ENCODE measurements around the gene MCRIP2.
A peak's percentile ranks its signal among the peaks of the same experiment; 100 is the strongest.

The MCRIP2 gene

DNA sequence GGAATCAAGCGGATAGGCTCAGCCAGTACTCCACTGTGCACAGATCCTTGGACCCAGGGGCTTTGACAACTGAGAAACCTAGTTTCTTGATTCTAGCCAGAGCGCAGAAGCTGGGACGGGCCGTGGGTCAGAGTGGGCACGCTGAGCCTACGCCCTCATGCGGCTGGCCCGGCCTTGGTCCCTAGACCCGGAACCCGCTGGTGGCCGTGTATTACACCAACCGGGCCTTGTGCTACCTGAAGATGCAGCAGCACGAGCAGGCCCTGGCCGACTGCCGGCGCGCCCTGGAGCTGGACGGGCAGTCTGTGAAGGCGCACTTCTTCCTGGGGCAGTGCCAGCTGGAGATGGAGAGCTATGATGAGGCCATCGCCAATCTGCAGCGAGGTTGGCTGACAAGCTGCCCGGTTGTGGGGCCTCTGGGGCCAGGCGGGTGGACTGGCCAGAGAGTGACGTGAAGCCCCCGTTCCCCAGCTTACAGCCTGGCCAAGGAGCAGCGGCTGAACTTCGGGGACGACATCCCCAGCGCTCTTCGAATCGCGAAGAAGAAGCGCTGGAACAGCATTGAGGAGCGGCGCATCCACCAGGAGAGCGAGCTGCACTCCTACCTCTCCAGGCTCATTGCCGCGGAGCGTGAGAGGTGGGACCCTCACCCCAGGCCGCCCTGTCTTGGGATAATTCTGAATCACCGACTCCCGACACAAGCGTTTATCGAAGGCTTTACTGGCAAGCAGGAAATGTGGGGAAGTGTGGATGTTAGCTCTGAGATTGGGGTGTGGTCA is 39.5 kb downstream of the MCRIP2 start:
- TF ChIP-seq, protein P1, sequence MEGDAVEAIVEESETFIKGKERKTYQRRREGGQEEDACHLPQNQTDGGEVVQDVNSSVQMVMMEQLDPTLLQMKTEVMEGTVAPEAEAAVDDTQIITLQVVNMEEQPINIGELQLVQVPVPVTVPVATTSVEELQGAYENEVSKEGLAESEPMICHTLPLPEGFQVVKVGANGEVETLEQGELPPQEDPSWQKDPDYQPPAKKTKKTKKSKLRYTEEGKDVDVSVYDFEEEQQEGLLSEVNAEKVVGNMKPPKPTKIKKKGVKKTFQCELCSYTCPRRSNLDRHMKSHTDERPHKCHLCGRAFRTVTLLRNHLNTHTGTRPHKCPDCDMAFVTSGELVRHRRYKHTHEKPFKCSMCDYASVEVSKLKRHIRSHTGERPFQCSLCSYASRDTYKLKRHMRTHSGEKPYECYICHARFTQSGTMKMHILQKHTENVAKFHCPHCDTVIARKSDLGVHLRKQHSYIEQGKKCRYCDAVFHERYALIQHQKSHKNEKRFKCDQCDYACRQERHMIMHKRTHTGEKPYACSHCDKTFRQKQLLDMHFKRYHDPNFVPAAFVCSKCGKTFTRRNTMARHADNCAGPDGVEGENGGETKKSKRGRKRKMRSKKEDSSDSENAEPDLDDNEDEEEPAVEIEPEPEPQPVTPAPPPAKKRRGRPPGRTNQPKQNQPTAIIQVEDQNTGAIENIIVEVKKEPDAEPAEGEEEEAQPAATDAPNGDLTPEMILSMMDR (IDR thresholded peaks at IDR 0.05), result peak; percentile 34
- no peak for TF ChIP-seq ZFX (IDR thresholded peaks at IDR 0.05; ENCODE audit: borderline replicate concordance)
- H3K27ac ChIP-seq, result peak overlapping the region; percentile 98

- peak overlapping the region; percentile 98 for H3K27ac ChIP-seq
Observed at GRCh38 chr16:681746-682427, 40.3 kb downstream of the MCRIP2 start.

GRCh38 chr16:682493-683395 is 41.1 kb downstream of the MCRIP2 start:
- H3K27ac ChIP-seq, result peak overlapping the region; percentile 98
- TF ChIP-seq ZFX (IDR thresholded peaks at IDR 0.05; ENCODE audit: borderline replicate concordance), result no peak
- TF ChIP-seq, protein P1 (IDR thresholded peaks at IDR 0.05), result no peak

More at GRCh38 chr16:681746-682427, 40.3 kb downstream of the MCRIP2 start:
- TF ChIP-seq ZFX (IDR thresholded peaks at IDR 0.05; ENCODE audit: borderline replicate concordance), result no peak
- TF ChIP-seq, protein P1 (IDR thresholded peaks at IDR 0.05), result no peak

DNA sequence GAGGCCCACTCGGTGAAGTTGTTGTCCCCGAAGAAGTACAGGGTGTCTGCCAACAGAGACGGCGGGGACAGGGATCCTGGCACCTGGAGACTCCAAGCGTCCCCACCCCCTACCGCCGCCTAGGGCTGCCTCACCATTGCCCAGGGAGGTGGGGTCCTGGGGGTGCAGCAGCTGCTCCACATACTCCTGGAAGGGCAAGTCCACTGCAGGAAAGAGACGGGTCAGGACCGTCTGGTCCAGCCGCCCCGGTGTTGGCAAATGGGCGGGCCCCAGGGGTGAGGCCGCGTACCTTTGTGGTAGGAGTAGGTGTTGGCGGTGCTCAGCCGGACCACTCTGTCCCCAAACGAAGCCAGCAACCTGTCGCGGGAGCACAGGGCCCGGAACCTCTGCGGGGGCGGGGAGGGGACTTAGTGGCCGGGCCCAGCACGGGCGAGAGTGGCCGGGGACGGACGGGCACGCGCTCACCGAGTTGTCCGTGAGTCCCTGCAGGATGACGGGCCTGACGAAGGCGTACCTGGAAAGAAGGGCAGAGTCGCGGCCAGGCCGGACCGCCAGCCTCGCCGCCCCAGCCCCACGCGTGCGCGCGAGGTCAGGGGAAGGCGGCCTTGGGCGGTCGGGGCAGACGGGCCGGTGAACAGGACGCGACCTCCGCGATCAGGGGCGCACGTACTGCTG is 41.9 kb downstream of the MCRIP2 start:
- TF ChIP-seq ZFX (IDR thresholded peaks at IDR 0.05; ENCODE audit: borderline replicate concordance), result no peak
- H3K27ac ChIP-seq, result peak overlapping the region; percentile 98

GRCh38 chr16:684071-684794 is 42.6 kb downstream of the MCRIP2 start, which contains the start of gene JMJD8:
JMJD8 (minus strand) TSS chr16:684334; CDS start chr16:684319, 15 bp downstream.
- peak within 1 kb of the TSS; percentile 98 for H3K27ac ChIP-seq
- TF ChIP-seq, protein P1 (IDR thresholded peaks at IDR 0.05), result no peak
- no peak for TF ChIP-seq ZFX (IDR thresholded peaks at IDR 0.05; ENCODE audit: borderline replicate concordance)

DNA sequence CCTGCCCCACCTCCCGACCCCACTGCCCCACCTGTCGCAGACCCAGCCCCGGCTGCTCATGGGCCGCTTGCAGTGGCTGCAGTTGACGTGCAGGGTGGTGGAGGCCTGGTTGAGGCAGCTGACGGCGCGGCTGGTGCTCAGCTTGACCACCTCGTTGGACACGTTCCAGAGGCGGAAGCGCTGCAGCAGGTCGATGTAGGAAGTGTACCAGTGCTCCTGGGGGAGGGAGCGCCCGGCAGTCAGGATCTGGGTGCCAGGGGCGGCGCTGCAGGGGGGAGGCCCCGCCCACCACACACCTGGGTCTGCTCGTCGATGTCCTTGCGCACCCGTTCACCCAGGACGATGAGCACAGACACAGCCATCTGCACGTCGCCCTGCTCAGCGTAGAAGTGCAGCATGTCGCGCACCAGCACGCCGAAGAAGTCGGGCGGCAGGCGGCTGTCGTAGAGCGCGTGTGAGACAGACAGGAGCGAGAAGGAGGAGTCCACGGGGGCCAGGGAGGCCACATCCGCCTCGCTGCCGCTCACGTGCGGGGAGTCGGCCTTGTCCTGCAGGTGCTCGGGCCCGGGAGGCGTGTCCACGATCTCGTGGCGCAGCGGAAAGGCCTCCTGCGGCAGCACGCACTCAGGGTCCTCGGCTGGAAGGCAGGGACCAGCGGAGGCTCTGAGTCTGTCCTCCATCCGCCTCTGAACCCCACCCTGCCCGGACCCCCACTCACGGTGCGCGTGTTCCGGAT is 43.5 kb downstream of the MCRIP2 start:
- TF ChIP-seq, protein P1 (IDR thresholded peaks at IDR 0.05), result no peak
- TF ChIP-seq ZFX (IDR thresholded peaks at IDR 0.05; ENCODE audit: borderline replicate concordance), result no peak
- H3K27ac ChIP-seq, result peak overlapping the region; percentile 98

Data from 22Rv1 (cell line).